ENCODE data around the gene PDZD4. TPM values are rescaled to one million over a fixed set of nuclear protein-coding genes. Genes with fewer than 3 reads are reported as not detected.

The PDZD4 gene
- total RNA-seq, 2 donors from 2014 or later, result 2.1 to 7.1 TPM

DNA sequence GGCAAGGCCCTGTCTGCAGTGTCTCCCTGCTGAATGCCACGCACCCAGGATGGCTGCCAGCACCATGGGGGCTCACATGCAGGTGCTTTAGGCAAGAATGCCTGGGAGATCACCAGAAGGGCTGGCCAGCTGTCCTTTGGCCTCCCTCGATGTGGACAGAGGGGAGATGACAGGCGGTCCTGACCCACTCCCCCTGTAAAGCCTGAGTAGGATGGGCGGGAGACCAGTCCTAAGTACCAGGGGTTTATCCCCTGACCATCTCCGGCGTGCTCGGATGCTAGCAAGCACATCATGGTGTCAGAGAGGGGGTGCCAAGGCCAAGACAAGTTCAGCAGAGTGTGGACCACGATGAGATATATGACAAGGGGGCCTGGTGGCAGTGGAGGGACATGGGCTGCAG is 5.3 kb downstream of the PDZD4 start:
- TF ChIP-seq, protein P1, sequence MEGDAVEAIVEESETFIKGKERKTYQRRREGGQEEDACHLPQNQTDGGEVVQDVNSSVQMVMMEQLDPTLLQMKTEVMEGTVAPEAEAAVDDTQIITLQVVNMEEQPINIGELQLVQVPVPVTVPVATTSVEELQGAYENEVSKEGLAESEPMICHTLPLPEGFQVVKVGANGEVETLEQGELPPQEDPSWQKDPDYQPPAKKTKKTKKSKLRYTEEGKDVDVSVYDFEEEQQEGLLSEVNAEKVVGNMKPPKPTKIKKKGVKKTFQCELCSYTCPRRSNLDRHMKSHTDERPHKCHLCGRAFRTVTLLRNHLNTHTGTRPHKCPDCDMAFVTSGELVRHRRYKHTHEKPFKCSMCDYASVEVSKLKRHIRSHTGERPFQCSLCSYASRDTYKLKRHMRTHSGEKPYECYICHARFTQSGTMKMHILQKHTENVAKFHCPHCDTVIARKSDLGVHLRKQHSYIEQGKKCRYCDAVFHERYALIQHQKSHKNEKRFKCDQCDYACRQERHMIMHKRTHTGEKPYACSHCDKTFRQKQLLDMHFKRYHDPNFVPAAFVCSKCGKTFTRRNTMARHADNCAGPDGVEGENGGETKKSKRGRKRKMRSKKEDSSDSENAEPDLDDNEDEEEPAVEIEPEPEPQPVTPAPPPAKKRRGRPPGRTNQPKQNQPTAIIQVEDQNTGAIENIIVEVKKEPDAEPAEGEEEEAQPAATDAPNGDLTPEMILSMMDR (IDR thresholded peaks at IDR 0.05), result no peak
- Histone ChIP-seq H3K9me3 (no peaks in the 10 kb centered on the region), H3K4me1 (peaks cover 0 to 13% of the 10 kb centered on the region in 2 donors), H3K4me3 (no peak overlapping the region), H3K27me3 (peaks cover 0 to 9% of the 10 kb centered on the region in 2 donors), H3K27ac (no peak overlapping the region), H3K36me3 (no peaks in the 10 kb centered on the region)
- DNase-seq (ENCODE audit: low spot score), result no peak

DNA sequence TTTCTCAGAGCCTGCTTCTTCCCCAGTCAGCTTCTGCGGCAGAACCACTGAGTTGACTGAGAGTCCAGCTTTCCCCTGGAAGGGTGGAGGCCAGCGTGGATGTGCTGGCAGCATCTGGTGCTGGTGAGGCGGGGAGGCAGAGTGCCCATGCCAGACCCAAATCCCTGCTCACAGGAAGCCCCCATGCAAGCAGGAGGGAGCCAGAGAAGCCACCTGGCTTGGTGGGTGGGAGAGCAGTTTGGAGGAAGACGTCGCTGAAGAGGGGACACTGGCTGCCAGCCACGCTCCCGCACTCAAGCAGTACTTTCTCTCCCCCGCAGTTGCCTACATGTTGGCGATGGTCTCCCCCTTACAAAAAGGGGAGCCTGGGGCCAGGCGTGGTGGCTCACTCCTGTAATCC is 6.0 kb downstream of the PDZD4 start:
- Histone ChIP-seq H3K4me1 (peaks cover 0 to 6% of the 10 kb centered on the region in 2 donors), H3K27me3 (peaks cover 0 to 6% of the 10 kb centered on the region in 2 donors), H3K4me3 (no peak overlapping the region), H3K36me3 (no peaks in the 10 kb centered on the region), H3K27ac (no peak overlapping the region), H3K9me3 (no peaks in the 10 kb centered on the region)
- TF ChIP-seq, protein P1 (IDR thresholded peaks at IDR 0.05), result no peak
- DNase-seq (ENCODE audit: low spot score), result no peak

DNA sequence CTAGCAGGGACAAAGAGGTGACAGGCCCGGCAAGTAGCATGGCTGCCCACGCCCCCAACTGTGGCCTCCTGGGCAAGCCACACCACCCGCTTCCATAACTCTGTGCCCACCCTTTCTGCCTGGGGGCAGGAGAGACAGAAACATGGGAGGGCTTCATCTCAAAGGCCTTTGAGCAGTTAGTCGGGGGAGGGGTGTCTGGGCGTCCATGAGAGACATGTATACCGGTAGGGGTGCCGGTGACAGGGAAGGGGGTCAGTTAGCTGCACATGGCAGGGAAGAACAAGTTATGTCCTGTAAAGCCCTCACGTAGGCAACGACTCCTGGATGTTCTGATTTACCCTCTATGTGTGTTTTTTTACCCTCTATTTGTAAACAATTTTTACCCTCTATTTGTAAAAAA is 9.3 kb downstream of the PDZD4 start:
- no peak for DNase-seq (ENCODE audit: low spot score)
- H3K27ac ChIP-seq, result no peak overlapping the region
- H3K36me3 ChIP-seq, result no peaks in the 10 kb centered on the region
- no peaks in the 10 kb centered on the region for H3K9me3 ChIP-seq
- H3K27me3 ChIP-seq, result no peaks in the 10 kb centered on the region
- TF ChIP-seq, protein P1 (IDR thresholded peaks at IDR 0.05), result no peak
- peaks cover 0 to 6% of the 10 kb centered on the region in 2 donors for H3K4me1 ChIP-seq
- H3K4me3 ChIP-seq, result no peak overlapping the region

DNA sequence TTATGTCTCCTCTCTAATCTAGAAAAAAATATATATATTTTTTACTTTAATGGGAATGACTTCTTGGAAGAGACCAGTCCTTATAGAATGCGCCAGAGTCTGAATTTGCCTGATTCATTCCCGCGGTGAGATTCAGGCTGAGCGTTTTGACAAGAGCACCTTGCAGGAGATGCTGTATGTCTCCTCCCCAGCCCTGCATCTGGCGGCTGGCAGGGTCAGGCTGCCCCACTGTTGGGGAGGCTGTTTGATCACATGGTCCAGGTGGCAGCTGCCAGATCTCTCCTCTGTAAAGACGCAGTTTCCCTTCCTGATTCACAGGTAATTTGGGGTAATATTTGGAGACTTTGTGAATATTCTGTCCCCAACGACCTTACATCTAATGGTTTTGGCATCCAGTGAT is 9.7 kb downstream of the PDZD4 start:
- Histone ChIP-seq H3K27ac (no peak overlapping the region), H3K9me3 (no peaks in the 10 kb centered on the region), H3K27me3 (no peaks in the 10 kb centered on the region), H3K4me1 (peaks cover 0 to 6% of the 10 kb centered on the region in 2 donors), H3K36me3 (no peaks in the 10 kb centered on the region), H3K4me3 (no peak overlapping the region)
- DNase-seq (ENCODE audit: low spot score), result no peak
- TF ChIP-seq, protein P1 (IDR thresholded peaks at IDR 0.05), result no peak

DNA sequence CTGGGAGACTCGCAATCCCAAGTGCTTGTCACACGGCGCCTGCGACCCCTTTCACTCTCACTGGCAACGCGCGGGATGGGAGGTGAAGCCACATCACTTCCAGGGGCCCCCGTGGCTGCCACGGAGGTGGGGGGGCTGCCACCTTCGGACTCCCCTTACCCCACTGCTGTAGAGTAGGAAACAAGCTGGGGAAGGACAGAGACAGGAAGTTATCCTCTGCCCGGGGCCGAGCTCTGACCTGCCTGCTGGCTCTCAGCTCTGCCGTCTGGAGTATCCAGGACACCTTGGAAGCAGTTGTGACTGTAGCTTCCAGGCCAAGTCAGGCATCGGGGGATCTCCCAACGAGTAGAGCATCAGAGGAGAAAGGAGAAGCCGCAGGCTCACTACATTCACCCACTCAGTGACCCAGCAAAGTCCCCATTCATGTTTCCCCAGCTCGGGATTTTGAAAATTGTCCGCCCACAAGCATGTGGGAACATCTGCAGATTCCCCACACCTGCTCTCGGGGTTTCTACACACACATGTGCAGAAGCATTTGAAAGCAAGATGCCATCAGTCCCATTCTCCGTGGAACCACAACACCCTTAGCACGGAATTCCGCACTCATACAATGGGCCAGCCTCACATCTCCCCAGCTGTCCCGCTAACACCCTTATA is 10.8 kb downstream of the PDZD4 start:
- TF ChIP-seq, protein P1 (IDR thresholded peaks at IDR 0.05), result no peak

More for the DNA sequence above, 10.8 kb downstream of the PDZD4 start:
- Histone ChIP-seq H3K4me1 (peaks cover 0 to 6% of the 10 kb centered on the region in 2 donors), H3K9me3 (no peaks in the 10 kb centered on the region), H3K4me3 (peak overlapping the region; percentile 22 to 46), H3K36me3 (no peaks in the 10 kb centered on the region), H3K27ac (no peak overlapping the region), H3K27me3 (no peaks in the 10 kb centered on the region)
- no peak for DNase-seq (ENCODE audit: low spot score)

Data from right atrium auricular region (tissue), 2 donors.